TTC549 (cell line): ENCODE data around the gene POLDIP2.
A peak's percentile ranks its signal among the peaks of the same experiment; 100 is the strongest.

Experiments
- FAIRE-seq: peaks from 2 replicates; lab custom pipeline; 2012; peaks lifted over from hg19 to GRCh38; lab: Jason Lieb, UNC

POLDIP2 gene

DNA sequence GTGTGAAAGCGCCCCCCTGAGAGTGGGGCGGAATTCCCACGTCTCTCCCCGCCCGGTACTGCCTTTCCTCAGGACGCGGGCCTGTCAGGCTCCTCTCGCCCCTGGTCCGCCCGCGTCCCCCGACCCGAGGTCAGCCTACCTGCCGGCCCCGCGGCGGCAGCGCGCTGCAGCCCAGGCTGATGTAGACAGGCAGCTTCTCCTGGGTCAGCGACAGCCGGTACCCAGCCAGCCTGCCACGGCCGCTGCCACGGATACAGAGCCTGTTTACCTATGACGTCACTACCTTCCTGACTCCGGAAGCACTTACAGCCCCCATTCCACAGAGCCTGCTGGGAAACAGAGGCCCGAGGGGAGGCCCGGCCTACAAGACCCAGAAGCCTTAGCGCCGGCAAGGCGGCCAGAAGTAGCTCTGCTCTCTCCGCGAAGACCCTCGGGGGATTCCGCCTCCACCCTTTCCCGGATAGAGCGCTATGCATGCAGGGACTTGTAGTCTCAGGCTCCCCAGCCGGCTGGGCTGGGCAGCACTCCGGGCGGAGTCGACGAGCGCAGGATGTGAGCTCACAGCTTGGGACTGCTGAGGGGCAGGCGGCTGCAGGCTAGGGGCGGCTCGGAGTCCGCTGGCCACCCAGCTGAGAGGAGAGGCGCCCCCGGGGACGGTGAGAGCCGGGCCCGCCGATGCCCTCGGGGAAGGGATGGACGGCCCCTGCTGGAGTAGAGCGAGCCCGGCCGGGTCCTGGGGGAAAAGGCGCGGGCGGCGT, 21.9 kb downstream of the POLDIP2 start, which contains the start of the genes IFT20 and TNFAIP1:
TSS of gene IFT20 (minus strand) at position 272 of the 758 bp plus-strand sequence. CDS start 3,487 bp downstream, outside the sequence.
TSS of gene TNFAIP1 (plus strand) at position 561 of the 758 bp plus-strand sequence. CDS start 3,761 bp downstream, outside the sequence.
- FAIRE-seq: peak; percentile 97

DNA sequence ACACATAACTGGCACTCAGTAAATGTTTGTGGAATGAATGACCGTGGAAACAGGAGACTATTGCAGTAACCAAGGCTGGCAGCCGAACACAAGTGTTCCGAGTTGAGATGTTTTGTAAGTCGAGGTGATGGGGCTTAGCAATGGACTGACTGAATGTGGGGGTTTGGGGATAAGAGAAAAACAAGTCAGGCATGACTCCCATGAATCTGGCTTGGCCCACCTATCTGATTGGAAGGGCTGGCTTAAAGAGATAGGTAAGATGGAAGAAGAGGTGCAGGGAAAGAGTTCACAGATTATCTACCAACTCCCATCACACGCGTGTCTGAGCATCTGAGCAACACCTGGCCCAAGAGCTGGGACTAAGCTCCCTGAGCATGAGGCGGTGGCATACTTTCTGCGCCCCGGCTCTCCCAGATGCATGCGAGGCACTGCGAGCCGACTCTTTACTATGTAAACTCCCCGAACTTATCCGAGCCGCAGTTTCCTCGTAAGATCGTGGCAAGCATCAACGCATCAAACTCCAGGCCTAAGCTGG, 22.6 kb downstream of the POLDIP2 start:
- no peak for FAIRE-seq

DNA sequence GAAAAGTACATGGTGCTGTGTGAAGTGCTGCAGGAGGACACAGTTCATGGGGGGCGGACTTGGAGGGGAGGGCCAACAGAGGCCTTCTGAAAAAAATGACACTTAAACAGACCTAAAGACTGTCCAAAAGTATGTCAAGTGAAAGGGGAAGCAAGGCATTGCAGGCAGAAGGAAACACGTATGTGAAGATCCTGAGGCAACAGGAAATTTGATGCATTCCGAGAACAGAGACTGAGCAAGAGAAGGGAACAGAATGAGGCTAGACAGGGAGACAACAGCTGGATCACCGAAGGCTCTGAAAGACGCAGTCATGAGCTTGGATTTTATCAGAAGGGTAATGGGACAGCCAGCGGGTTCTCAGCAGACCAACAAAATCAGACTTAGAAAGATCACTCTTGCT, 23.2 kb downstream of the POLDIP2 start:
- FAIRE-seq: no peak

DNA sequence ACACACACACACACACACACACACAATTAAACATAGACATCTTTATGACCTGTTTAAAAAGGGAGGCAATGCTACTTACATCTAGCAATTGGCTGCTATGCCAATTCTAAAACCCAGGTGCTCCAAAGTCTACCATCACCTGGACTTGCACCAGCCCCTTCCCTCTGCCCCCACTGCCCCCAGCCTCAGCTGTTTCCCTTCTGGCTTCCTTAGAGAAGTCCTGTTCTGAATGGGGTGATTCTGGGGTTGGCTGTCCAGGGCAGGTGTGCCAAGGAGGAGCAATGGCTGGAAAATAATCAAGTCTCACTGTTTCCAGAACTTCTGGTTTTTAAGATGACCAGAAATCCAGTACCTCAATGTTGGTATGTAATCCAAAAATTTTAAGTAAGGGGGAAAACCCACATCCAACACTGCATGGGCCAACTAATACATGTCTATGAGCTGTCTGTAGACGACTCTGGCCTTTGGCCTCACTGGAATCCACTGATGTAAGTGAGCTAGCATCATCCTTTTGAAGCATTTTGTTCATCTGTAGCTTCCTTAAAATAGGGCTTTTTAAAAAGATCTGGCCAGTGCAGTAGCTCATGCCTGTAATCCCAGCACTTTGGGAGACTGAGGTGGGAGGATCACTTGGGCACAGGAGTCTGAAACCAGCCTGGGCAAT, 24.1 kb downstream of the POLDIP2 start:
- FAIRE-seq: no peak

DNA sequence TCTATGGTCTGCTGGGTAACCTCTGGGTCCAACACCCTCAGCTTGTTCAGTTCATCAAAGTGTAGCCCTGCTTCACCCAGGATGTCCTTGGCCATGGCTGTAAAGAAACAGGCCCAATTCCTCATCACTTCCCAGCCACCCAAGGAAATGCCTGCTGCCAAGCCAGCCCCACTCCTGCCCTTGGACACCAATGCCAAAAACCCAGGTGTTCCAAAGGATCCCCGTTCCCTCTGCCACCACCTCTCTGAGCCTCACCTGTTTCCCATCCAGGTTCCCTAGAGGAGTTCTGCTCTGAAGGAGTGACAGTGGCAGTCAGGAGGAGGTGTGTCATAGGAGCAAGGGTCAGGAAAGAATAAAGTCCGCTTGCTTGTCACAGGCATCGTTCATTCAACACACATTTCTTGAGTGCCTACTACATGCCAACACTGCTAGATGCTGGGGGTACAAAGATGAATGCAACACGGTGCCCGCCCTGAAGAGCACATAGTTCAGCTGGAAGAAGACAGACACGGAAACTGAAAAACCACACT, 25.4 kb downstream of the POLDIP2 start:
- no peak for FAIRE-seq

DNA sequence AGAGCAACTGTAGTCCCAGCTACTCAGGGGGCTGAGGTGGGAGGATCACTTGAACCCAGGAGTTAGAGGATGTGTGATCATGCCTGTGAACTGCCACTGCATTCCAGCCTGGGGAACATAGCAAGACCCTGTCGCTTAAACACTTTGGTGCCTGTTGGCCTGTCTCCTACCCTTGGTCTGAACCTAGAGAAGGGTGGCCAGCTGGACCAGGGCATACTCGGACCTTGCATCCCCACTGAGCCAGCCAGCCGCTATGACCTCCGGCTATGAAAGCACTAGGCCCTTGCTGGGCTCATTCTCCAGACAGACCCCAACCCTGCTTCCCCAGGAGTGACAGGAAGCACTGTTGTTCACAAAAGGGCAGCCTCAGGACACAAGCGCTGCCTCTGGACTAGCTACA, 26.7 kb downstream of the POLDIP2 start:
- FAIRE-seq: no peak

DNA sequence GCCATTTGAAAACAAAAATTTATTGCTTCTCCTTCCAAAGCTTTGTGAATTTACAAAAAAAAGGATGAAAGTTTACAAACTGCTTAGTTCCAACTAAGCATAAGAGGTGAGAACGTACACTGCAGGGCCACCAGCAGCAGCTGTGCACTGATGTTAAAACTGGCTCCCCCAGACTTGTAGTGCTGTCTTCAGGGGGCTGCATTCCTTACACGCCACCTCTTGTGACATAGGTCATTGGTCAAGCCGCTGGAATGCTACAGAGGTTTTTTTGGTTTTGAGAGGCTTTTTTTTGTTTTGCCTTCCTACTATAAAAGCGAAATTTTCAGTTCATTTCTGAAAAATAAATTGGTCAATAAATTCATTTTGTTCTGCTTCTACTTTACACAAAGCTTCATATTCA, 29.0 kb downstream of the POLDIP2 start:
- no peak for FAIRE-seq

DNA sequence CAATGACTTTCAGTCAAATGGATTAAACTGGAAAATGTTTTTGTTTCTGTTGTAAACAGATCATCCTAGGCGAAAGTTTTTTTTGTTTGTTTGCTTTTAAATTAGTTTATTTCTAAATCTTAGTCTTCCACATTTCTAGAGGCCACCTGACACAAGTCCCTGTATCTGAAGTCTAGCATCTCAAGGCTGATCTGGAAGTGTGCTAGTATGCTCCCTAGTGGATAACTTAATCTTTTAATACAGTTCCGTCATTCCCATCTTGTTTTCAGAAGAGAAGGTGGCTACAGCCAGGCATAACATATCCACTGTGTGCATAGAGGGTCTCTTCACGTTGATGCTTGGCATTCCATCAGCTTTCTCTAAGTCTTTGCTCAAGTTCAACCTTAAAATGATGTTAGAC, 29.6 kb downstream of the POLDIP2 start:
- FAIRE-seq: no peak

DNA sequence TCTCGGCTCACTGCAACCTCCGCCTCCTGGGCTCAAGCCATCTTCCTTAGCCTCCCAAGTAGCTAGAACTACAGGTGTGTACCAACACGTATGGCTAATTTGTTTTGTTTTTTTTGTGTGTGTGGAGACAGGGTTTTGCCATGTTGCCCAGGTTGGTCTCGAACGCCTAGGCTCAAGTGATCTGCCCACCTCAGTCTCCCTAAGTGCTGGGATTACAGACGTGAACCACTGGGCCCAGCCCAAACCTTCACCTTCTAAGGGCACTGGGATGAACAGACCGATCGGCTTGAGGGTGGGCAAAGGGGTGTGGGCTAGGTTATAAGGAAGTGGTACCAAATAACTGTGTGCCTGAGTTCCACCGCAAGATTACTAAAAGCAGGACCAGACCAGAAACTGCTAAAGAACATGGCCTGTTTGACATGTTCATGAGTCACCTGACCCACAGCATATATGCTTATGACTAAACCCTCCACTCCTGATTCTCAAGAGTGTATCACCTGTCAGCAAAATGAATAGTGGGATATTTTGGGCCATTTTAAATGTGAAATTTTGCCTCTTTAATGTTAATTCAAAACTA, 30.2 kb downstream of the POLDIP2 start:
- no peak for FAIRE-seq

DNA sequence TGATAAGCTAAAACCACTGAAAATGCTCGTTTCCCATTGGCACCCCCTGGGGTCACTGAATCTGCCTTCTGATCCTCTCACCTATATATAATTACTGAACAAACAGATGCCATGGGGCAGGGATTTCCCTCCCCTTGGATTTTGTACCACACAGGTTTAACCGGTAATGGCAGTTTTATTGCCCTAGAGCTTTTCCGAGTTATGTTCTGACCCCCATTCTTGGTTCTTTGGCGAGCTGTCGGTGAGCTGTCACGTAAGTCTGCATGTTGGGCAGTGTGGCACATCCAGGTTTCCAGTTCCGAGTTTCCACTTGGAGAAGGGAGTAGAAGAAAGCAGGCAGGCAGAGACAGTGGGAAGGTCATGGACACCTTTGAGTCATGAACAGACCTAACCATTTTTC, 31.2 kb downstream of the POLDIP2 start:
- FAIRE-seq: no peak

DNA sequence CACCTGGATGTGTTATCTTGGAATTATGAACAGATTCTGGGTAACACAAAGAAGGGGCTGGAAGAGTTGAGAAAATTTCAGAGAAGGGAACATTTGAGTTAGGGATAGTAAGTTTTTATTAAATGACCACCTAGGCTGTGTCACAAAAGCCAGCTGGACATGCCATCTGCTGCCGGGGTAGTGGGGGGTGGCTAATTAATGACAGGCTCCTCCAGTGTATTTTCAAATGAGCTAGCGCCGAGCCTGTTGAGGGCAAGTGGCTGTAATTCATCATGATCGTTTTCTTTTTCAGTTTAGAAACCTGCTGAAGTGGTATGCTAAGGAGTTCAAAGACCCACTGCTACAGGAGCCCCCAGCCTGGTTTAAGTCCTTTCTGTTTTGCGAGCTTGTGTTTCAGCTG, 32.1 kb downstream of the POLDIP2 start:
- FAIRE-seq: no peak

DNA sequence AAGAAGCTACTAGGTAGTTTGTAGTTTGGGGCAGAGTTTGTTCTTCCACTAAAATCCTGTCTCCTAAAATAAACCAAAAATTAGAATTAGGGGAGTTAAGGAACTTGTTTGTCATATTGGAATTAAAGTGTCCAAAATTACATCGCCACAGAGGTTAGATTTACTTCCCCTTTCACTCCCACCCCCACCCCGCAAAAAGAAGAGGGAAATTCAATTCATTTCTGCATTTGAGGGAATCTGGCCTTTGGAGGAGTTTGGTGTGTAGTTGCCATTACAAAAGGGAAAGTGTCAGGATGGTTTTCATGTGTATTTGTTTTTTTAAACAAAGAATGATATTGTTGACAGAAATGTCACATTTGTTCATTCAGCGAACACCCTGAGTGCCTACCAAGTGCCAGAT, 32.5 kb downstream of the POLDIP2 start:
- FAIRE-seq: no peak

DNA sequence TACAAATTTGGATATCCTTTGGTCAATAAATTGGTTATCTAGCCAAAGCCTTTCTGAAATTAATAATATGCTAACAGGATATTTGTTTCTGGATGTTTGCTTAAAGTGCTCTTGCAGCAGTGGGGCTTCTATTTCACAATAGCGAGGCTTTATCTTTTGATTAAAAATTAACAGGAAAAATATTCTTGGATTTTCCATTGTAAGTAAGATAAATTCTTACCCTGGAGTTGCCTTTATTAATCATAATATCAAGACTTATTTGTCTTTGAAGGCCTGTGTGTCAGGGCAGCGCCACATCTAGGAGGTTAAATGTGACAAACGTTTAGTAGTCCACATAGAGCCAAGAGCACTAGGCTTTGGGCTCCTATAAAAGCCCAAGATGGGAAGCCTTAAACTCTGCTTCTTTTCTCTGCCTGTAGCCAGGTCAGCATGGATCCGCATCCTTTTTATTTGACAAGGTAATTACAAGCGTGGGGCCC, 33.0 kb downstream of the POLDIP2 start:
- FAIRE-seq: no peak

DNA sequence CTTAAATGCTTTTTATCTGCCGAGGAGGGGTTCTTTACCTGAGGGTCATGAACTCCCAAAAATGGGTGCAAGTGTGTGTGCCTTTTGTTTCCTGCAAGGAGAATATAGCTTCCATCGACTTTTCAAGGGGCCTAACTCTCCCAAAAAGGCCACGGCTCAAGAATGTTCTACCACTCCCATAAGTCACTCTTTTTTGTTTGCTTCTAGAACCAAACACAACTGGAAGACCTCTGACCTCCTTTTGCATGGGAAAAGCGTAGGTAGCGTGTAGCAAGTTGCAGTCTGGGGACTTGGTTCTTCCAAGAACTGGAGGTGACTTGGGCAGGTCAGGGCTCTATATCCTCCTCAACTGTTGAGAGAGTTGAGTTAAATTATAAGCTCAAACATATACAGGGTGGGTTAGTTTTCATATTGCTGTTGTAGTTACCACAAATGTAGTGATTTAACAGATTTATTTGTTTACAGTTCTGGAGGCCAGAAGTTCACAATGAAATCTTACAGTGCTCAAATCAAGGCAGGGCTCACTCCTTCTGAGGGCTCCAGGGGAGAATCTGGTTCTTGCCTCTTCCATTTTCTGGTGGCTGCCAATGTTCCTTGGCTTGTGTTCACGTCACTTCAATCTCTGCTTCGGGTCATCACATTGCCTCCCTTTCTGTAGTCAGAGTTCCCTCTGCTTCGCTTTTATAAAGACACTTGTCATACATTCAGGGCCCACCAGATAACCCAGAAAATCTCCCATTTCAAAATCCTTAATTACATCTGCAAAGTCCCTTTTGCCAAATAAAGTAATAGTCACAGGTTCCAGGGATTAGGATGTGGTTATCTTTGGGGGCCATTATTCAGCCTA, 36.9 kb downstream of the POLDIP2 start:
- FAIRE-seq: no peak

DNA sequence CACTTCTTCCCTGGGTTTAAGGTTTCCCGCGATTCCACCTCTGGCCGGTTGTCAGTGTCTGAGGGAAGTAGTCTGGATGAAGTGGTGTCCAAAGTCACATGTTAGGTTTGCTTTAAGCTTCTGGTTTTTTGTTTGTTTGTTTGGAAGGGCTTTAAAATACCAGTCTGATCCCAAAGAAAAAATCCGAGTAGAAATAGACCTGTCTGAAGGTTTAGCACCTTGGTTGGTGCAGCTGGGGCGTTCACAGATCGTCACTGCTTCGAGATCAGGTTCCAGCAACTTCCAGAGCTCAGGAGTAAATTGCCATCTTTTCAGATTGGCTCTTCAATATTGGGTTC, 37.8 kb downstream of the POLDIP2 start:
- no peak for FAIRE-seq

DNA sequence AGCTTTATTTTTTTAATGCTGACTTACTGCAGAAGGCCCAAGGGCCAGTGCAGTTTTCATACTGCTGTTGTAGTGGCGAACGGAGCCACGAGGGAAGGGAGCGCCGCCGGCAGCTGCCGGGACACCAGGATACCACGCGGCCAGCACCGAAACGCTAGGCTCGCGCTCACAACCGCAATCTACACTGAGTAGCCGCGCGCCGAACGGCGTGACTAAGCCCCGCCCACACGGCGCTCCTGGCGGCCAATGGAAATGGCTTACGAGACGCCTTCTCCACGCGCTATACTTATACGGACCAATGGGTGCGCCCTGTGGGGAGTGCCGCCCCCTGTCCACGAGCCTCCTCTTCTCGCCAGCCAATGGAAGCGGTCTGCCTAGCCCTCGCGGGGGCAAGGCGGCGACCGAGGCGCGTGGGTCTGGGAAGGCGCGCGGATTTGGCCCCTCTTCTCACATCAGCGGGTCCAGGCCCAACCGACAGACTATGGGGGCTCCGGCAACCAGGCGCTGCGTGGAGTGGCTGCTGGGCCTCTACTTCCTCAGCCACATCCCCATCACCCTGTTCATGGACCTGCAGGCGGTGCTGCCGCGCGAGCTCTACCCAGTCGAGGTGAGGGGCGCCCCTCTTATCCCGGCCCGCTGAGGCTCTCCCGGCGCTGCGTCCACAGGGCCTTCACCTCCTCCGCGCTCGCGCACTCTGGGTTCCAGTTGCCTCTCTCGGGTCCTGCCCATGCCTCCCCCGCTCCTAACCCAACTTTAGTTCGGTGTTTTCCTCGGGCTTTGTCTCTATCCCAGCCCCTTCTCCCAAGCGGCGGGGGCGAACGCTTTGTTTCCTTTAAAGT, 38.3 kb downstream of the POLDIP2 start, which contains the start of gene TMEM97:
TSS of gene TMEM97 (plus strand) at position 442 of the 839 bp plus-strand sequence. CDS start at position 482, 40 bp downstream.
- FAIRE-seq: peak; percentile 63

DNA sequence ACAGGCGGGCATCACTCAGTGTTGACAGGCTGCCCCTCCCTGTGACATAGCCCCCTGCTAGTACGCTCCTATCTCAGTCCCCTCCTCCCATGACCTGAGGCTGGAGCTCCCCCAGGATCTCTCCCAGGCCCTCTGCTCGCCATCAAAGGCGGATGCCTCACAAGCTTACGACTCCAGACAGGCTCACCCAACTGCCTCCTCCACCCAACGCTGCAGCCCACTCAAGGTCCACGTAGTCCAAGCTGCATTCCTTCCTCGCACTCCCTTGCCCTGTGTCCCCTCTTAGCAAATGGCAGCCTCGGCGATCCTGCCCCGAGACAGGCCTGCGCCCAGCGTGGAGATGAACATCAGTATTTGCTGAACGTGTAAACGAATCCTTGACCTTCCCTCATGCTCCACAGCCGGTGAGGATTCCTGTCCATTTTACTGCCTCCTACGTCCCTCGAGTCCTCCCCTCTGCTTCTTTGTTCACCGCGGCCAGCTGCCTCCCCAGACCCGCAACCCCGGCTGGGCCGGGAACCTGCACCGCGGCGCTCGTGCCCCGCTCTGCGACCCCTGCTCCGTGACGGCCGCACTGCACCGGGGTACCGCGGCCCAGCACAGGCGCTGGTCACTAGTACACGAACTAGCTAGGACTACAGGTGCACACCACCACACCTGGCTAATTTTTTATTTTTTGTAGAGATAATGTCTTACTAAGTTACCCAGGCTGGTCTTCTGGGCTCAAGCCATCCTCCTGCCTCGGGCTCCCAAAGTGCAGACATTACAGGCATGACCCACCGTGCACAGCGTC, 39.2 kb downstream of the POLDIP2 start:
- FAIRE-seq: no peak

DNA sequence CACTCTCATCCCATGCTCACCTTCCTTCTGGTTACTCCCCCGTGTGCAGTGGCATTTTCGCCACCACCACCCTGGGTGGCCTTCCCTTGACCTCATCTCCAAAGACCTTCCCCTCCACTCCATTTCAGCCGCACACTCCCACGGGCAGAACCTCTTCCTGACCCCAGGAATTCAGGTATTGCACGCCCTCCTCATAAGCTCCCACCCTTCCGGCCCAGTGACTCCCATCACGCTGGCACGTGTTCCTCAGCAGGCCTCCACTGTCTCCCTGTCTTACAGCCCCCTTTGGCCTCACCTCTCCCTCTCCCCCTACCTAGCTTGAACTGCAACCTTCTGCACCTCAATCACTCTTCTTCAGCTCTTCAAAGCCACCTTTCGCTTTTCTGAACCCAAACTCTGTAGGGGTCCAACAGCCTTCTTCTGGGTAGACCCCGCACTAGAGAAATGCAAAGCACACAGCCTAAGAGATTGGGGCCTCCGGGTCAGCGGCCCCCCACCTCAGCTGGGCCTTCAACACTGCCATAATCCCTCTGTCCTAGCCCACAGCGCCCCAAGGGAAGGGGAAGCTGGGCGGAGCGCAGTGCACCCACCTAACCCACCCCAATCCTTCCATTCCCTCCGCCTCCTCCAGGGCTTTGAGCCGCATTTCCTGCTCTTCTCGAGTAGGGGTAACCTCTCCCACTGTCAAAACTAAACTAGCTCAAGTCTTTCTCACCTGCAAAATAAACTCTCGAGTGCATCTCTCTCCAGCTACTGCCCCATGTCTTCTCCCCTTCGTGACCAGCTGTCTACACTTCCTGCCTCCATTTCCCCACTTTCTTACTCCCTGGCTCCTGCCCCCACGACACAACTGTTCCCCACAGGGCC, 40.0 kb downstream of the POLDIP2 start:
- no peak for FAIRE-seq
